HCT116 (cell line): ENCODE results near the gene IDS. TPM values are rescaled to one million over a fixed set of nuclear protein-coding genes. Genes with fewer than 3 reads are reported as not detected.

Experiments
- ATAC-seq: fragments of 200-7000 bp; cut with Tn5 transposase; 2 replicates; pipeline ENCODE4 v1.9.1; 2020; ENCODE audit warnings: mild to moderate bottlenecking, moderate library complexity
- BruUV-seq: library from RNA; stranded (reverse); fragments of 400-500 nt; replicated peaks from 2 replicates; lab custom pipeline; 2021; lab: Mats Ljungman, UMichigan
- CTCF ChIA-PET: fragments of 300-600 bp; sonication (Branson Sonifier 250); formaldehyde crosslinking; loops from one replicate; lab custom pipeline; 2021; ENCODE audit warnings: antibody characterized with exemption; lab: Charles Lee
- POLR2A ChIA-PET: fragments of 300-600, 350-600 bp; sonication (Branson Sonifier 250); formaldehyde crosslinking; loops from one replicate; lab custom pipeline; 2021; ENCODE audit warnings: antibody characterized with exemption; lab: Charles Lee
- RAD21 ChIA-PET, 2 experiments: fragments of 300-600 bp; sonication (Branson Sonifier 250); formaldehyde crosslinking; loops; one replicate each; lab custom pipeline; 2023; ENCODE audit warnings: low total read pairs in 2 of 2; ENCODE audit not compliant: uncharacterized antibody in 2 of 2, unreplicated experiment in 2 of 2, low non-redundant PET in 1 of 2; lab: Charles Lee
- DNase-seq: peaks from one replicate; pipeline ENCODE4 v3.0.0-alpha.2; 2010; ENCODE audit warnings: low read depth, low spot score
- H2AFZ ChIP-seq: fragments of 200-600 bp; shearing (Covaris generic), sonication (generic); 2 replicates; pipeline ENCODE4 v1.6.1; 2017; ENCODE audit warnings: low read depth, mixed run types, mixed read lengths, antibody characterized with exemption, low read length; ENCODE audit not compliant: poor library complexity, severe bottlenecking
- H3K27ac ChIP-seq: 2 replicates; pipeline ENCODE4 v1.5.1; 2012; ENCODE audit warnings: low read depth, low read length
- H3K27me3 ChIP-seq: fragments of 200-600 bp; sonication (generic); 2 replicates; pipeline ENCODE4 v1.6.1; 2016; ENCODE audit warnings: mixed run types, low read length, mixed read lengths; ENCODE audit not compliant: insufficient read depth
- H3K36me3 ChIP-seq, 2 experiments: fragments of 200-500 bp in 1 of 2; fragments of 200-600 bp in 1 of 2; sonication (Bioruptor generic) in 1 of 2; sonication (generic) in 1 of 2; 2 replicates each; pipeline versions ENCODE4 v1.5.1 to v1.6.1; 2014 to 2016; ENCODE audit warnings: low read length in 2 of 2, inconsistent platforms in 1 of 2, mixed read lengths in 1 of 2, mixed run types in 1 of 2; ENCODE audit not compliant: insufficient read depth in 2 of 2, control insufficient read depth in 1 of 2
- H3K4me1 ChIP-seq, 2 experiments: fragments of 200-600 bp in 1 of 2; sonication (generic) in 1 of 2; 2 replicates each; pipeline versions ENCODE4 v1.5.1 to v1.6.1; 2012 to 2017; ENCODE audit warnings: low read length in 2 of 2, inconsistent platforms in 1 of 2, mild to moderate bottlenecking in 1 of 2, mixed read lengths in 1 of 2, mixed run types in 1 of 2, moderate library complexity in 1 of 2; ENCODE audit not compliant: insufficient read depth in 2 of 2, control insufficient read depth in 1 of 2
- H3K4me2 ChIP-seq: fragments of 200-600 bp; sonication (generic); 2 replicates; pipeline ENCODE4 v1.6.1; 2017; ENCODE audit warnings: mixed run types, low read length, mixed read lengths
- H3K4me3 ChIP-seq, 2 experiments: fragments of 200-600 bp in 1 of 2; sonication (generic) in 1 of 2; replicated peaks in 1 of 2; 2 replicates each; pipeline ENCODE4 v1.5.1; 2011 to 2016; ENCODE audit warnings: low read length in 2 of 2, control low read depth in 1 of 2, low read depth in 1 of 2, mild to moderate bottlenecking in 1 of 2, mixed read lengths in 1 of 2, mixed run types in 1 of 2
- H3K79me2 ChIP-seq: fragments of 200-600 bp; sonication (generic); 2 replicates; pipeline ENCODE4 v1.6.1; 2017; ENCODE audit warnings: mild to moderate bottlenecking, mixed run types, low read length, moderate library complexity, mixed read lengths; ENCODE audit not compliant: insufficient read depth
- H3K9ac ChIP-seq: fragments of 200-600 bp; sonication (generic); 2 replicates; pipeline ENCODE4 v1.6.1; 2016; ENCODE audit warnings: low read length, mixed read lengths
- H3K9me2 ChIP-seq: fragments of 200-600 bp; sonication (generic), shearing (Covaris generic); 2 replicates; pipeline ENCODE4 v1.6.1; 2017; ENCODE audit warnings: mixed run types, mild to moderate bottlenecking, moderate library complexity; ENCODE audit not compliant: insufficient read depth
- H3K9me3 ChIP-seq, 2 experiments: fragments of 200-500 bp in 1 of 2; fragments of 200-600 bp in 1 of 2; sonication (Bioruptor generic) in 1 of 2; sonication (generic) in 1 of 2; 2 replicates each; pipeline ENCODE4 v1.6.1; 2014 to 2017; ENCODE audit warnings: low read length in 2 of 2, mixed read lengths in 2 of 2, inconsistent platforms in 1 of 2, low read depth in 1 of 2, mild to moderate bottlenecking in 1 of 2, mixed run types in 1 of 2, moderate library complexity in 1 of 2; ENCODE audit not compliant: control insufficient read depth in 1 of 2, insufficient read depth in 1 of 2
- H4K20me1 ChIP-seq: fragments of 200-600 bp; sonication (generic), shearing (Covaris generic); 2 replicates; pipeline ENCODE4 v1.6.1; 2017; ENCODE audit warnings: mixed run types, mild to moderate bottlenecking, moderate library complexity; ENCODE audit not compliant: insufficient read depth
- ATF3 ChIP-seq: IDR thresholded peaks from 2 replicates; pipeline ENCODE4 v1.6.1; 2012
- CEBPB ChIP-seq: IDR thresholded peaks from 2 replicates; pipeline ENCODE4 v1.6.1; 2012; ENCODE audit warnings: low read depth
- CTCF ChIP-seq, 3 experiments: fragments of 200-600 bp in 1 of 3; sonication (generic) in 1 of 3; IDR thresholded peaks in 2 of 3; conservative IDR thresholded peaks in 1 of 3; 2 replicates each; pipeline ENCODE4 v1.5.1; 2012 to 2017; ENCODE audit warnings: low read depth in 2 of 3, low read length in 2 of 3, antibody characterized with exemption in 1 of 3, borderline replicate concordance in 1 of 3, control low read depth in 1 of 3, mild to moderate bottlenecking in 1 of 3, mixed read lengths in 1 of 3, mixed run types in 1 of 3, moderate library complexity in 1 of 3; ENCODE audit not compliant: insufficient read depth in 1 of 3
- EGR1 ChIP-seq: IDR thresholded peaks from 2 replicates; pipeline ENCODE4 v1.6.1; 2012; ENCODE audit warnings: low read depth
- ELF1 ChIP-seq: IDR thresholded peaks from 2 replicates; pipeline ENCODE4 v1.6.1; 2012; ENCODE audit warnings: low read depth, borderline replicate concordance
- EZH2 ChIP-seq: fragments of 200-600 bp; sonication (generic); IDR thresholded peaks from 2 replicates; pipeline ENCODE4 v1.6.1; 2017; ENCODE audit warnings: antibody characterized with exemption, mixed run types
- EZH2phosphoT487 ChIP-seq: fragments of 200-600 bp; IDR thresholded peaks from 2 replicates; pipeline ENCODE4 v1.6.1; 2018; ENCODE audit warnings: antibody characterized with exemption, borderline replicate concordance
- FOSL1 ChIP-seq: IDR thresholded peaks from 2 replicates; pipeline ENCODE4 v1.6.1; 2012; ENCODE audit warnings: low read depth
- MAX ChIP-seq: IDR thresholded peaks from 2 replicates; pipeline ENCODE4 v1.6.1; 2012
- POLR2A ChIP-seq: IDR thresholded peaks from 2 replicates; pipeline ENCODE4 v1.7.0; 2011; ENCODE audit warnings: borderline replicate concordance; ENCODE audit not compliant: insufficient read depth, insufficient read length; ENCODE audit errors: extremely low read depth
- POLR2AphosphoS5 ChIP-seq: IDR thresholded peaks from 2 replicates; pipeline ENCODE4 v1.6.1; 2011; ENCODE audit warnings: mild to moderate bottlenecking, low read depth, low read length, moderate library complexity
- RAD21 ChIP-seq: IDR thresholded peaks from 2 replicates; pipeline ENCODE4 v1.6.1; 2012; ENCODE audit warnings: low read depth, mild to moderate bottlenecking
- REST ChIP-seq: IDR thresholded peaks from 2 replicates; pipeline ENCODE4 v1.6.1; 2012; ENCODE audit warnings: low read depth
- SIN3A ChIP-seq: IDR thresholded peaks from 2 replicates; pipeline ENCODE4 v1.6.1; 2012; ENCODE audit warnings: low read depth
- SRF ChIP-seq: IDR thresholded peaks from 2 replicates; pipeline ENCODE4 v1.6.1; 2012; ENCODE audit warnings: low read depth
- TCF7L2 ChIP-seq: IDR thresholded peaks from 2 replicates; pipeline ENCODE4 v1.7.0; 2011; ENCODE audit warnings: borderline replicate concordance, inconsistent platforms; ENCODE audit not compliant: insufficient read depth, insufficient read length; ENCODE audit errors: extremely low read depth
- YY1 ChIP-seq: IDR thresholded peaks from 2 replicates; pipeline ENCODE4 v1.6.1; 2011; ENCODE audit warnings: low read length, low read depth, moderate library complexity, mild to moderate bottlenecking; ENCODE audit not compliant: insufficient replicate concordance; ENCODE audit errors: extremely low read depth
- ZBTB33 ChIP-seq: IDR thresholded peaks from 2 replicates; pipeline ENCODE4 v1.6.1; 2011; ENCODE audit warnings: mild to moderate bottlenecking, low read length, moderate library complexity; ENCODE audit not compliant: insufficient replicate concordance; ENCODE audit errors: extremely low read depth
- ZFX ChIP-seq: fragments of 450-650 bp; IDR thresholded peaks from 2 replicates; pipeline ENCODE4 v1.6.1; 2017
- ZNF274 ChIP-seq: fragments of 200-500 bp; sonication (Bioruptor generic); IDR thresholded peaks from 2 replicates; pipeline ENCODE4 v1.6.1; 2014; ENCODE audit warnings: mild to moderate bottlenecking, low read depth, low read length, inconsistent platforms
- intact Hi-C: fragments of 100-400 bp; cut with micrococcal nuclease; formaldehyde crosslinking; loops from 2 replicates; pipeline ENCODE4 v1.10.0; 2022
- total RNA-seq: library from RNA; stranded (reverse); gene quantifications from one replicate; pipeline ENCODE4 v1.2.1, GENCODE V29; 2021; ENCODE audit not compliant: unreplicated experiment

The IDS gene
- total RNA-seq, 1 experiment from 2014 or later, result 42.0 TPM

- no peak overlapping the region for H3K4me3 ChIP-seq
- no peak overlapping the region for H2AFZ ChIP-seq
- H4K20me1 ChIP-seq, result no peaks in the 10 kb centered on the region
- H3K4me2 ChIP-seq, result peak overlapping the region; percentile 44
- H3K9ac ChIP-seq, result no peak overlapping the region
- no peaks in the 10 kb centered on the region for H3K27me3 ChIP-seq
- H3K27ac ChIP-seq, result peak overlapping the region; percentile 46; the same call in 1 of the 2 replicates
- no peaks in the 10 kb centered on the region for H3K9me2 ChIP-seq
- ATAC-seq (peak; percentile 85), DNase-seq (peak; percentile 59)
- no peaks in the 10 kb centered on the region for H3K9me3 ChIP-seq
- H3K36me3 ChIP-seq, result peaks cover 3 to 7% of the 10 kb centered on the region in 2 experiments; a peak in 2 of 4 replicates
- CTCF ChIA-PET, result interaction anchor here (0.8 kb wide), 1 partner anchor 16 kb away, joined by 4 read pairs; no protein-coding TSS in a partner anchor
- intact Hi-C loops, result no loop called here
- BruUV-seq, result no TSS peak
- RAD21 ChIA-PET, result no interaction called here
- POLR2A ChIA-PET, result no interaction called here
- peaks cover 10 to 30% of the 10 kb centered on the region in 2 experiments for H3K4me1 ChIP-seq
- no peaks in the 10 kb centered on the region for H3K79me2 ChIP-seq
- TF ChIP-seq CEBPB, result peak; percentile 29; the same call in 1 of the 2 replicates
- TF ChIP-seq ATF3, result 0 out of 2 replicates have a peak, but pooled peaks have one; percentile 39
- no peak for TF ChIP-seq YY1
- TF ChIP-seq CTCF (IDR thresholded peaks at IDR 0.05 in 2 of 3, conservative IDR thresholded peaks at IDR 0.05 in 1 of 3; ENCODE audit: borderline replicate concordance in 1 of 3, insufficient read depth in 1 of 3, low read depth in 2 of 3, low read length in 2 of 3), result no peak
- TF ChIP-seq ELF1, result no peak
- no peak for TF ChIP-seq SIN3A
- no peak for TF ChIP-seq REST
- TF ChIP-seq EZH2phosphoT487, result no peak
- peak; percentile 51 for TF ChIP-seq MAX
- TF ChIP-seq SRF, result no peak
- TF ChIP-seq EZH2, result no peak
- TF ChIP-seq FOSL1, result peak; percentile 80
- 0 out of 2 replicates have a peak, but pooled peaks have one; percentile 6 for TF ChIP-seq RAD21
- TF ChIP-seq POLR2AphosphoS5, result no peak
- no peak for TF ChIP-seq ZBTB33
- no peak for TF ChIP-seq TCF7L2
- TF ChIP-seq ZNF274, result no peak
- TF ChIP-seq EGR1, result no peak
- TF ChIP-seq POLR2A, result no peak
- TF ChIP-seq ZFX, result no peak
Observed at GRCh38 chrX:149495573-149496071, 9.5 kb downstream of the IDS start.
